ENCODE measurements around the gene CDK17. TPM values are rescaled to one million over a fixed set of nuclear protein-coding genes. Genes with fewer than 3 reads are reported as not detected.
A peak's percentile ranks its signal among the peaks of the same experiment; 100 is the strongest.

The CDK17 gene
- total and polyA plus RNA-seq, 4 donors, result 13.7 to 130 (median 29.1) TPM

GRCh38 chr12:96368687-96369086 lies 31.6 kb downstream of the CDK17 start:
- DNase-seq (no peak), ATAC-seq (ENCODE audit: insufficient read depth, low FRiP score) (no peak)
- Histone ChIP-seq H3K9ac (ENCODE audit: insufficient read depth in 1 of 2, low read length in 2 of 2) (no peak overlapping the region), H3K36me3 (ENCODE audit: control insufficient read depth in 4 of 4, insufficient read depth in 4 of 4, low read length in 4 of 4) (no peaks in the 10 kb centered on the region), H3K4me1 (ENCODE audit: control insufficient read depth in 5 of 5, insufficient read depth in 5 of 5, low read length in 5 of 5) (peaks cover 0 to 40% (median 15%) of the 10 kb centered on the region in 5 donors), H3K9me3 (ENCODE audit: control insufficient read depth in 4 of 4, insufficient read depth in 3 of 4, low read length in 3 of 4) (no peaks in the 10 kb centered on the region), H3K27me3 (ENCODE audit: control insufficient read depth in 3 of 3, insufficient read depth in 3 of 3, low read length in 2 of 3) (no peaks in the 10 kb centered on the region), H3K4me3 (no peak overlapping the region), H3K27ac (ENCODE audit: low read depth in 1 of 2, low read length in 1 of 2) (no peak overlapping the region)
- WGBS, 2 donors, result 44% methylated on average over 1 of the region's 1 CpG; no CpG with 5 or more reads in 1 of the 2 donors
- TF ChIP-seq CTCF (IDR thresholded peaks at IDR 0.05; ENCODE audit: control extremely low read depth, extremely low read depth), result no peak

- ATAC-seq (ENCODE audit: insufficient read depth, low FRiP score), result no peak
- H3K4me1 ChIP-seq (ENCODE audit: control insufficient read depth in 5 of 5, insufficient read depth in 5 of 5, low read length in 5 of 5), result peaks cover 0 to 40% (median 15%) of the 10 kb centered on the region in 5 donors
- DNase-seq, result peak; percentile 47 to 78 (median 72)
- no peak for TF ChIP-seq CTCF (IDR thresholded peaks at IDR 0.05; ENCODE audit: control extremely low read depth, extremely low read depth)
- no peaks in the 10 kb centered on the region for H3K27me3 ChIP-seq (ENCODE audit: control insufficient read depth in 3 of 3, insufficient read depth in 3 of 3, low read length in 2 of 3)
- no peak overlapping the region for H3K27ac ChIP-seq (ENCODE audit: low read depth in 1 of 2, low read length in 1 of 2)
- 10 to 22% methylated on average over 2 of the region's 2 CpGs for WGBS, 2 donors
- no peaks in the 10 kb centered on the region for H3K36me3 ChIP-seq (ENCODE audit: control insufficient read depth in 4 of 4, insufficient read depth in 4 of 4, low read length in 4 of 4)
- no peak overlapping the region for H3K4me3 ChIP-seq
- peak overlapping the region in 1 of 2 donors; percentile 17 for H3K9ac ChIP-seq (ENCODE audit: insufficient read depth in 1 of 2, low read length in 2 of 2)
- H3K9me3 ChIP-seq (ENCODE audit: control insufficient read depth in 4 of 4, insufficient read depth in 3 of 4, low read length in 3 of 4), result no peaks in the 10 kb centered on the region
Measured at GRCh38 chr12:96368233-96368632, 32.0 kb downstream of the CDK17 start.

- WGBS, 2 donors, result 90 to 91% methylated on average over 2 of the region's 2 CpGs
- Histone ChIP-seq H3K9ac (ENCODE audit: insufficient read depth in 1 of 2, low read length in 2 of 2) (no peak overlapping the region), H3K4me1 (ENCODE audit: control insufficient read depth in 5 of 5, insufficient read depth in 5 of 5, low read length in 5 of 5) (peaks cover 0 to 24% (median 12%) of the 10 kb centered on the region in 5 donors), H3K27ac (ENCODE audit: low read depth in 1 of 2, low read length in 1 of 2) (no peak overlapping the region), H3K27me3 (ENCODE audit: control insufficient read depth in 3 of 3, insufficient read depth in 3 of 3, low read length in 2 of 3) (no peaks in the 10 kb centered on the region), H3K4me3 (no peak overlapping the region), H3K9me3 (ENCODE audit: control insufficient read depth in 4 of 4, insufficient read depth in 3 of 4, low read length in 3 of 4) (no peaks in the 10 kb centered on the region), H3K36me3 (ENCODE audit: control insufficient read depth in 4 of 4, insufficient read depth in 4 of 4, low read length in 4 of 4) (no peaks in the 10 kb centered on the region)
- no peak for TF ChIP-seq CTCF (IDR thresholded peaks at IDR 0.05; ENCODE audit: control extremely low read depth, extremely low read depth)
- DNase-seq, result no peak
- ATAC-seq (ENCODE audit: insufficient read depth, low FRiP score), result no peak
Measured at GRCh38 chr12:96366381-96366654, 33.9 kb downstream of the CDK17 start.

Measured in lung (tissue), 12 donors.